Inferior parietal cortex (tissue), 1 donor: ENCODE results near the gene SHLD3.
"Not testable (repeated sequence)": the region's sequence is repeated elsewhere in the genome, so short reads cannot be mapped to it uniquely, and the experiment has no call there.

Source experiments
- DNase-seq: peaks from one replicate; pipeline ENCODE4 v3.0.0-alpha.2; 2016; ENCODE audit errors: extremely low spot score

SHLD3 gene

GRCh38 chr5:65676056-65676455 is 51.2 kb downstream of the SHLD3 start:
- not testable (repeated sequence) for DNase-seq
